H1 (cell line): Measurements from ENCODE around the gene C2CD3. TPM values are rescaled to one million over a fixed set of nuclear protein-coding genes. Genes with fewer than 3 reads are reported as not detected.

Experiments used
- EP300 ChIP-seq, 2 experiments: IDR thresholded peaks; 1 replicate in 1 of 2; 2 replicates in 1 of 2; pipeline ENCODE4 v1.6.1; 2011 to 2012; ENCODE audit warnings: low read depth in 2 of 2, low read length in 2 of 2, mild to moderate bottlenecking in 2 of 2, borderline replicate concordance in 1 of 2, inconsistent platforms in 1 of 2, moderate library complexity in 1 of 2
- RXRA ChIP-seq: IDR thresholded peaks from 2 replicates; pipeline ENCODE4 v1.6.1; 2011; ENCODE audit warnings: low read depth, mild to moderate bottlenecking, low read length, moderate library complexity; ENCODE audit not compliant: insufficient read depth
- polyA plus RNA-seq, 7 experiments: library from polyadenylated mRNA; depleted of rRNA in 3 of 7; stranded (reverse) in 5 of 7; unstranded in 2 of 7; fragments of >200 nt in 5 of 7; fragments of 200-250 nt in 2 of 7; gene quantifications; 1 replicate in 5 of 7; 2 replicates in 1 of 7; 4 replicates in 1 of 7; pipeline versions ENCODE4 v1.2.1 to v1.2.3, GENCODE V29; 2011 to 2013; ENCODE audit warnings: missing spikeins in 2 of 7, mixed read lengths in 2 of 7
- total RNA-seq: library from RNA; stranded (reverse); fragmentation: NEBNext Ultra II Directional; extraction: Animal tissue kit (Norgen Biotek cat#: 25700); gene quantifications from 2 replicates; pipeline ENCODE4 v1.2.1, GENCODE V29; 2021
- TF ChIP-seq, protein P1 (sequence below): fragments of 300-600 bp; sonication (generic); IDR thresholded peaks from 2 replicates; pipeline ENCODE4 v1.7.1; 2012; ENCODE audit warnings: low read length, moderate library complexity, mild to moderate bottlenecking, inconsistent platforms; ENCODE audit not compliant: insufficient replicate concordance

Gene C2CD3
- total and polyA plus RNA-seq, 2 of the 8 experiments (the other 6 are each of a cell fraction or from before 2014, with no cell fraction given) = 11.0 to 29.1 TPM

- TF ChIP-seq, protein P1, sequence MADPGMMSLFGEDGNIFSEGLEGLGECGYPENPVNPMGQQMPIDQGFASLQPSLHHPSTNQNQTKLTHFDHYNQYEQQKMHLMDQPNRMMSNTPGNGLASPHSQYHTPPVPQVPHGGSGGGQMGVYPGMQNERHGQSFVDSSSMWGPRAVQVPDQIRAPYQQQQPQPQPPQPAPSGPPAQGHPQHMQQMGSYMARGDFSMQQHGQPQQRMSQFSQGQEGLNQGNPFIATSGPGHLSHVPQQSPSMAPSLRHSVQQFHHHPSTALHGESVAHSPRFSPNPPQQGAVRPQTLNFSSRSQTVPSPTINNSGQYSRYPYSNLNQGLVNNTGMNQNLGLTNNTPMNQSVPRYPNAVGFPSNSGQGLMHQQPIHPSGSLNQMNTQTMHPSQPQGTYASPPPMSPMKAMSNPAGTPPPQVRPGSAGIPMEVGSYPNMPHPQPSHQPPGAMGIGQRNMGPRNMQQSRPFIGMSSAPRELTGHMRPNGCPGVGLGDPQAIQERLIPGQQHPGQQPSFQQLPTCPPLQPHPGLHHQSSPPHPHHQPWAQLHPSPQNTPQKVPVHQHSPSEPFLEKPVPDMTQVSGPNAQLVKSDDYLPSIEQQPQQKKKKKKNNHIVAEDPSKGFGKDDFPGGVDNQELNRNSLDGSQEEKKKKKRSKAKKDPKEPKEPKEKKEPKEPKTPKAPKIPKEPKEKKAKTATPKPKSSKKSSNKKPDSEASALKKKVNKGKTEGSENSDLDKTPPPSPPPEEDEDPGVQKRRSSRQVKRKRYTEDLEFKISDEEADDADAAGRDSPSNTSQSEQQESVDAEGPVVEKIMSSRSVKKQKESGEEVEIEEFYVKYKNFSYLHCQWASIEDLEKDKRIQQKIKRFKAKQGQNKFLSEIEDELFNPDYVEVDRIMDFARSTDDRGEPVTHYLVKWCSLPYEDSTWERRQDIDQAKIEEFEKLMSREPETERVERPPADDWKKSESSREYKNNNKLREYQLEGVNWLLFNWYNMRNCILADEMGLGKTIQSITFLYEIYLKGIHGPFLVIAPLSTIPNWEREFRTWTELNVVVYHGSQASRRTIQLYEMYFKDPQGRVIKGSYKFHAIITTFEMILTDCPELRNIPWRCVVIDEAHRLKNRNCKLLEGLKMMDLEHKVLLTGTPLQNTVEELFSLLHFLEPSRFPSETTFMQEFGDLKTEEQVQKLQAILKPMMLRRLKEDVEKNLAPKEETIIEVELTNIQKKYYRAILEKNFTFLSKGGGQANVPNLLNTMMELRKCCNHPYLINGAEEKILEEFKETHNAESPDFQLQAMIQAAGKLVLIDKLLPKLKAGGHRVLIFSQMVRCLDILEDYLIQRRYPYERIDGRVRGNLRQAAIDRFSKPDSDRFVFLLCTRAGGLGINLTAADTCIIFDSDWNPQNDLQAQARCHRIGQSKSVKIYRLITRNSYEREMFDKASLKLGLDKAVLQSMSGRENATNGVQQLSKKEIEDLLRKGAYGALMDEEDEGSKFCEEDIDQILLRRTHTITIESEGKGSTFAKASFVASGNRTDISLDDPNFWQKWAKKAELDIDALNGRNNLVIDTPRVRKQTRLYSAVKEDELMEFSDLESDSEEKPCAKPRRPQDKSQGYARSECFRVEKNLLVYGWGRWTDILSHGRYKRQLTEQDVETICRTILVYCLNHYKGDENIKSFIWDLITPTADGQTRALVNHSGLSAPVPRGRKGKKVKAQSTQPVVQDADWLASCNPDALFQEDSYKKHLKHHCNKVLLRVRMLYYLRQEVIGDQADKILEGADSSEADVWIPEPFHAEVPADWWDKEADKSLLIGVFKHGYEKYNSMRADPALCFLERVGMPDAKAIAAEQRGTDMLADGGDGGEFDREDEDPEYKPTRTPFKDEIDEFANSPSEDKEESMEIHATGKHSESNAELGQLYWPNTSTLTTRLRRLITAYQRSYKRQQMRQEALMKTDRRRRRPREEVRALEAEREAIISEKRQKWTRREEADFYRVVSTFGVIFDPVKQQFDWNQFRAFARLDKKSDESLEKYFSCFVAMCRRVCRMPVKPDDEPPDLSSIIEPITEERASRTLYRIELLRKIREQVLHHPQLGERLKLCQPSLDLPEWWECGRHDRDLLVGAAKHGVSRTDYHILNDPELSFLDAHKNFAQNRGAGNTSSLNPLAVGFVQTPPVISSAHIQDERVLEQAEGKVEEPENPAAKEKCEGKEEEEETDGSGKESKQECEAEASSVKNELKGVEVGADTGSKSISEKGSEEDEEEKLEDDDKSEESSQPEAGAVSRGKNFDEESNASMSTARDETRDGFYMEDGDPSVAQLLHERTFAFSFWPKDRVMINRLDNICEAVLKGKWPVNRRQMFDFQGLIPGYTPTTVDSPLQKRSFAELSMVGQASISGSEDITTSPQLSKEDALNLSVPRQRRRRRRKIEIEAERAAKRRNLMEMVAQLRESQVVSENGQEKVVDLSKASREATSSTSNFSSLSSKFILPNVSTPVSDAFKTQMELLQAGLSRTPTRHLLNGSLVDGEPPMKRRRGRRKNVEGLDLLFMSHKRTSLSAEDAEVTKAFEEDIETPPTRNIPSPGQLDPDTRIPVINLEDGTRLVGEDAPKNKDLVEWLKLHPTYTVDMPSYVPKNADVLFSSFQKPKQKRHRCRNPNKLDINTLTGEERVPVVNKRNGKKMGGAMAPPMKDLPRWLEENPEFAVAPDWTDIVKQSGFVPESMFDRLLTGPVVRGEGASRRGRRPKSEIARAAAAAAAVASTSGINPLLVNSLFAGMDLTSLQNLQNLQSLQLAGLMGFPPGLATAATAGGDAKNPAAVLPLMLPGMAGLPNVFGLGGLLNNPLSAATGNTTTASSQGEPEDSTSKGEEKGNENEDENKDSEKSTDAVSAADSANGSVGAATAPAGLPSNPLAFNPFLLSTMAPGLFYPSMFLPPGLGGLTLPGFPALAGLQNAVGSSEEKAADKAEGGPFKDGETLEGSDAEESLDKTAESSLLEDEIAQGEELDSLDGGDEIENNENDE = no peak
- TF ChIP-seq EP300 (IDR thresholded peaks at IDR 0.05; ENCODE audit: borderline replicate concordance in 1 of 2, low read depth in 2 of 2, low read length in 2 of 2) = no peak
- TF ChIP-seq RXRA = no peak
Observed at GRCh38 chr11:74138021-74138420, 32.8 kb downstream of the C2CD3 start (continued).
